H9 (cell line): ENCODE data around the gene KCNMA1. TPM values are rescaled to one million over a fixed set of nuclear protein-coding genes. Genes with fewer than 3 reads are reported as not detected.

ENCODE experiments used
- DNase-seq: peaks from one replicate; pipeline ENCODE4 v3.0.0-alpha.2; 2017
- H2AFZ ChIP-seq: one replicate; pipeline ENCODE4 v1.6.1; 2013; ENCODE audit warnings: mild to moderate bottlenecking, low read length, control low read depth, moderate library complexity
- H2AK5ac ChIP-seq: 2 replicates; pipeline ENCODE4 v1.6.1; 2013; ENCODE audit warnings: low read length, control low read depth, mixed read lengths; ENCODE audit not compliant: insufficient read length
- H2BK120ac ChIP-seq: one replicate; pipeline ENCODE4 v1.6.1; 2013; ENCODE audit warnings: low read depth, mild to moderate bottlenecking, low read length, control low read depth, inconsistent platforms; ENCODE audit not compliant: poor library complexity, severe bottlenecking
- H2BK12ac ChIP-seq: 2 replicates; pipeline ENCODE4 v1.6.1; 2013; ENCODE audit warnings: low read length, control low read depth, mixed read lengths, low read depth; ENCODE audit not compliant: insufficient read length
- H2BK15ac ChIP-seq: 2 replicates; pipeline ENCODE4 v1.6.1; 2013; ENCODE audit warnings: low read depth, low read length, control low read depth
- H2BK20ac ChIP-seq: one replicate; pipeline ENCODE4 v1.6.1; 2013; ENCODE audit warnings: low read depth, mild to moderate bottlenecking, low read length, control low read depth, inconsistent platforms; ENCODE audit not compliant: poor library complexity, severe bottlenecking
- H2BK5ac ChIP-seq: 2 replicates; pipeline ENCODE4 v1.6.1; 2013; ENCODE audit warnings: low read length, control low read depth, mixed read lengths; ENCODE audit not compliant: insufficient read length
- H3K14ac ChIP-seq: 2 replicates; pipeline ENCODE4 v1.6.1; 2013; ENCODE audit warnings: low read length, control low read depth; ENCODE audit not compliant: insufficient read depth
- H3K18ac ChIP-seq: 2 replicates; pipeline ENCODE4 v1.6.1; 2013; ENCODE audit warnings: low read depth, mild to moderate bottlenecking, mixed read lengths, low read length, control low read depth; ENCODE audit not compliant: insufficient read length
- H3K23ac ChIP-seq: 2 replicates; pipeline ENCODE4 v1.6.1; 2013; ENCODE audit warnings: low read length, control low read depth, mixed read lengths, low read depth; ENCODE audit not compliant: insufficient read length
- H3K23me2 ChIP-seq: 2 replicates; pipeline ENCODE4 v1.6.1; 2013; ENCODE audit warnings: low read depth, mild to moderate bottlenecking, mixed read lengths, low read length, control low read depth; ENCODE audit not compliant: insufficient read length, poor library complexity, severe bottlenecking
- H3K27ac ChIP-seq: 2 replicates; pipeline ENCODE4 v1.5.1; 2013; ENCODE audit warnings: low read length, control low read depth, mixed read lengths, low read depth; ENCODE audit not compliant: insufficient read length
- H3K27me3 ChIP-seq: 2 replicates; pipeline ENCODE4 v1.6.1; 2013; ENCODE audit warnings: low read length, control low read depth, inconsistent platforms; ENCODE audit not compliant: insufficient read depth
- H3K4ac ChIP-seq: 2 replicates; pipeline ENCODE4 v1.6.1; 2013; ENCODE audit warnings: low read depth, mild to moderate bottlenecking, control low read depth, inconsistent platforms, low read length, moderate library complexity
- H3K4me1 ChIP-seq: 2 replicates; pipeline ENCODE4 v1.6.1; 2013; ENCODE audit warnings: low read length, control low read depth, inconsistent platforms; ENCODE audit not compliant: insufficient read depth
- H3K4me2 ChIP-seq: 2 replicates; pipeline ENCODE4 v1.6.1; 2013; ENCODE audit warnings: low read length, control low read depth, mixed read lengths; ENCODE audit not compliant: insufficient read length, insufficient read depth
- H3K56ac ChIP-seq: 2 replicates; pipeline ENCODE4 v1.6.1; 2013; ENCODE audit warnings: low read depth, mild to moderate bottlenecking, mixed read lengths, low read length, control low read depth; ENCODE audit not compliant: insufficient read length
- H3K79me1 ChIP-seq: 2 replicates; pipeline ENCODE4 v1.6.1; 2013; ENCODE audit warnings: low read depth, mild to moderate bottlenecking, moderate library complexity, low read length, control low read depth, inconsistent platforms; ENCODE audit not compliant: insufficient read depth, poor library complexity, severe bottlenecking
- H3K79me2 ChIP-seq: 2 replicates; pipeline ENCODE4 v1.6.1; 2013; ENCODE audit warnings: low read length, control low read depth, inconsistent platforms; ENCODE audit not compliant: insufficient read depth
- H3K9ac ChIP-seq: 2 replicates; pipeline ENCODE4 v1.6.1; 2013; ENCODE audit warnings: low read length, control low read depth, mixed read lengths; ENCODE audit not compliant: insufficient read length; ENCODE audit errors: extremely low read depth
- H3K9me3 ChIP-seq: one replicate; pipeline ENCODE4 v1.6.1; 2013; ENCODE audit warnings: low read depth, low read length, inconsistent platforms; ENCODE audit not compliant: control insufficient read depth
- H3T11ph ChIP-seq: one replicate; pipeline ENCODE4 v1.6.1; 2013; ENCODE audit warnings: mild to moderate bottlenecking, low read length, control low read depth, inconsistent platforms
- H4K20me1 ChIP-seq: one replicate; pipeline ENCODE4 v1.6.1; 2013; ENCODE audit not compliant: control insufficient read depth, insufficient read length, insufficient read depth
- H4K5ac ChIP-seq: 2 replicates; pipeline ENCODE4 v1.6.1; 2013; ENCODE audit warnings: low read depth, mild to moderate bottlenecking, mixed read lengths, low read length, control low read depth; ENCODE audit not compliant: insufficient read length
- H4K8ac ChIP-seq: replicated peaks from 2 replicates; pipeline ENCODE4 v1.6.1; 2013; ENCODE audit warnings: low read length, control low read depth, mixed read lengths, low read depth; ENCODE audit not compliant: insufficient read length
- H4K91ac ChIP-seq: 2 replicates; pipeline ENCODE4 v1.6.1; 2013; ENCODE audit warnings: low read depth, mild to moderate bottlenecking, moderate library complexity, mixed read lengths, low read length, control low read depth; ENCODE audit not compliant: insufficient read length
- H3K27ac Mint-ChIP-seq, 3 experiments: 2 replicates in 2 of 3; 3 replicates in 1 of 3; pipeline ENCODE4 v1.8.0; 2020 to 2021; ENCODE audit warnings: mixed read lengths in 3 of 3, mild to moderate bottlenecking in 1 of 3, moderate library complexity in 1 of 3
- H3K27me3 Mint-ChIP-seq: 2 replicates; pipeline ENCODE4 v1.8.0; 2021; ENCODE audit warnings: low read depth, mild to moderate bottlenecking, moderate library complexity, mixed read lengths
- H3K36me3 Mint-ChIP-seq, 3 experiments: 2 replicates in 2 of 3; 3 replicates in 1 of 3; pipeline ENCODE4 v1.8.0; 2020 to 2021; ENCODE audit warnings: low read depth in 3 of 3, mixed read lengths in 3 of 3; ENCODE audit not compliant: insufficient read depth in 1 of 3
- H3K4me1 Mint-ChIP-seq, 2 experiments: 2 replicates each; pipeline ENCODE4 v1.8.0; 2020; ENCODE audit warnings: mixed read lengths in 2 of 2
- H3K4me3 Mint-ChIP-seq, 2 experiments: 2 replicates in 1 of 2; 3 replicates in 1 of 2; pipeline ENCODE4 v1.8.0; 2020 to 2021; ENCODE audit warnings: mild to moderate bottlenecking in 2 of 2, mixed read lengths in 2 of 2, moderate library complexity in 1 of 2
- H3K9me3 Mint-ChIP-seq, 2 experiments: 2 replicates in 1 of 2; 3 replicates in 1 of 2; pipeline ENCODE4 v1.8.0; 2020; ENCODE audit warnings: mild to moderate bottlenecking in 2 of 2, mixed read lengths in 2 of 2, moderate library complexity in 1 of 2
- whole genome bisulfite sequencing: extraction: QIAGEN DNeasy Blood & Tissue Kit; methylation state at CpG from one replicate; pipeline ENCODE4 v1.1.7; 2013; ENCODE audit warnings: missing lambda C conversion rate, low lambda C conversion rate, mixed read lengths; ENCODE audit not compliant: insufficient read length; ENCODE audit errors: extremely low coverage; 5-methylcytosine and 5-hydroxymethylcytosine counted together
- total RNA-seq: library from RNA; stranded (reverse); gene quantifications from 2 replicates; pipeline ENCODE4 v1.2.1, GENCODE V29; 2021
- TF ChIP-seq, protein P1 (sequence below): fragments of 200-600 bp; sonication (generic); conservative IDR thresholded peaks from 3 replicates; pipeline ENCODE4 v1.8.0; 2021; ENCODE audit warnings: antibody characterized with exemption, mild to moderate bottlenecking

KCNMA1 gene
- total RNA-seq, 1 experiment from 2014 or later = 2.0 TPM

DNA sequence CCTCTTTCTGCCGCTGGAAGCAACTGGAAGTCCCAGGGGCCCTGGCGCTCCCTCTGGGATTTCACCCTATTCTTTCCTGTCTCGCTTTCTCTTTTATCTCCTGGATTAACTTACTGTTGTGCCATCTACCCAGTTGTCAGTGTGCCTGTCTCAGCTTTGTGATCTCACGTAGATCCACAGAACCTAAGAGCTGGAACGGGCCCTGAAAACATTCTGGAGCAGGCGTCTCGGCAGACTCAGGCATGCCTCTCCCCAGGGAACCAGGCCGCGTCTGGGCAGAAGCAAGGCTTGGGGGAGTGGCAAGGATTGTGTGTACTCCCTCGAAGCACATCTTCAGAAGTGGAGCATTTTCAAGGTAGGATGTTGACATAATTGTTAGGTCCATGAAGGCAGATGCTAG lies 87.2 kb downstream of the KCNMA1 start:
- no CpG with 5 or more reads among the region's 10 CpGs for WGBS
- H3K9me3 Mint-ChIP-seq = no peaks in the 10 kb centered on the region

More for the DNA sequence above, 87.2 kb downstream of the KCNMA1 start:
- DNase-seq = no peak
- Histone ChIP-seq H2AK5ac (no peak overlapping the region), H3K27ac (no peak overlapping the region), H4K91ac (no peak overlapping the region), H3K79me2 (no peaks in the 10 kb centered on the region), H3K56ac (no peak overlapping the region), H3K27me3 (no peaks in the 10 kb centered on the region), H3K4ac (no peak overlapping the region), H3K9me3 (no peaks in the 10 kb centered on the region), H3K9ac (no peak overlapping the region), H2BK5ac (no peak overlapping the region), H2BK15ac (no peak overlapping the region), H2BK12ac (no peak overlapping the region), H4K8ac (no peak overlapping the region), H3K23me2 (no peaks in the 10 kb centered on the region), H3K14ac (no peak overlapping the region), H2BK120ac (no peak overlapping the region), H4K5ac (no peak overlapping the region), H3T11ph (no peak overlapping the region), H4K20me1 (no peaks in the 10 kb centered on the region), H2BK20ac (no peak overlapping the region), H2AFZ (no peak overlapping the region), H3K4me2 (no peak overlapping the region), H3K4me1 (no peaks in the 10 kb centered on the region), H3K18ac (no peak overlapping the region), H3K23ac (no peak overlapping the region), H3K79me1 (no peaks in the 10 kb centered on the region)
- H3K4me3 Mint-ChIP-seq = no peak overlapping the region
- TF ChIP-seq, protein P1, sequence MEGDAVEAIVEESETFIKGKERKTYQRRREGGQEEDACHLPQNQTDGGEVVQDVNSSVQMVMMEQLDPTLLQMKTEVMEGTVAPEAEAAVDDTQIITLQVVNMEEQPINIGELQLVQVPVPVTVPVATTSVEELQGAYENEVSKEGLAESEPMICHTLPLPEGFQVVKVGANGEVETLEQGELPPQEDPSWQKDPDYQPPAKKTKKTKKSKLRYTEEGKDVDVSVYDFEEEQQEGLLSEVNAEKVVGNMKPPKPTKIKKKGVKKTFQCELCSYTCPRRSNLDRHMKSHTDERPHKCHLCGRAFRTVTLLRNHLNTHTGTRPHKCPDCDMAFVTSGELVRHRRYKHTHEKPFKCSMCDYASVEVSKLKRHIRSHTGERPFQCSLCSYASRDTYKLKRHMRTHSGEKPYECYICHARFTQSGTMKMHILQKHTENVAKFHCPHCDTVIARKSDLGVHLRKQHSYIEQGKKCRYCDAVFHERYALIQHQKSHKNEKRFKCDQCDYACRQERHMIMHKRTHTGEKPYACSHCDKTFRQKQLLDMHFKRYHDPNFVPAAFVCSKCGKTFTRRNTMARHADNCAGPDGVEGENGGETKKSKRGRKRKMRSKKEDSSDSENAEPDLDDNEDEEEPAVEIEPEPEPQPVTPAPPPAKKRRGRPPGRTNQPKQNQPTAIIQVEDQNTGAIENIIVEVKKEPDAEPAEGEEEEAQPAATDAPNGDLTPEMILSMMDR = no peak
- H3K4me1 Mint-ChIP-seq = peaks cover 7% of the 10 kb centered on the region in 2 experiments
- H3K36me3 Mint-ChIP-seq = no peaks in the 10 kb centered on the region
- peaks cover 1% of the 10 kb centered on the region; the same call in 1 of the 2 replicates for H3K27me3 Mint-ChIP-seq
- H3K27ac Mint-ChIP-seq = no peak overlapping the region
